ENCODE measurements around the gene TBCB. TPM values are rescaled to one million over a fixed set of nuclear protein-coding genes. Genes with fewer than 3 reads are reported as not detected.

Gene TBCB
- total RNA-seq, 1 donor from 2014 or later: 206 TPM

DNA sequence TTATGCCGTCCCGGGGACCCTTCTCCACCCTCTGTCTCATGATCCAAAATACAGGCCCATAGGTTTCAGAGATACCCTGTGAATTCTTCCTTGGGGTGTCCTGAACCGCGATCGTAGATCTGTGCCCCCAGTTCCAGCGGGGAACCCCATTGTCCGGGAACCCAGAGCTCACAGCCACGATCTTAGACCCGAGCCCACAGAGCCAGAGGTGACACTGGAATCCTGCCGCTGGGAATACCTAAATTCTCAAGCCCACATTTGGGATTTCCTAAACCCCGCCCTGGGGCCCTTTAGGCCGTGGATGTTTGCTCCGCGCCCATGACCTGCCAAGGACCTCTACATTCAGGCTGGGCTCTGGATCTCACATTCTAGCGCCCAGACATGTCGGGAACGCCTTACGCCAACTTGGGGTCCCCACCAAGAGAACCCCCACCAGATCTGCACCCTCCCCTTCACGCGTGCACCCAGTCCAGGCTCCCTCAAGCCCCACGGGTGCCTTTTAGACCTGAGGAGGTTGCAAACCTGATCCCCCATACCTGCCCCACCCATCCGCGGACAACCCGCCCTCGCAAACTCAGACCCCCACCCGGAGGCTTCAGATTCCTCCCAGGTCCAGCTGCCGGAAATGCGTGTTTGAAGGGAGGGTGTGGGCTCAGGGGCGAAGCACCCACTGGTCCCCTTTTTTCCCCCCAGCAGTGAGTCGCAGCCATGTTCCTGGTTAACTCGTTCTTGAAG lies 25.2 kb downstream of the TBCB start:
- peaks cover 15% of the 10 kb centered on the region for H3K27me3 Mint-ChIP-seq (ENCODE audit: unreplicated experiment)
- H3K4me1 Mint-ChIP-seq (ENCODE audit: unreplicated experiment): peaks cover 16% of the 10 kb centered on the region
- peak overlapping the region; percentile 99 for H3K4me3 Mint-ChIP-seq (ENCODE audit: unreplicated experiment)
- H3K27ac Mint-ChIP-seq (ENCODE audit: unreplicated experiment): peak overlapping the region; percentile 98
- peaks cover 28% of the 10 kb centered on the region for H3K36me3 Mint-ChIP-seq (ENCODE audit: low read depth, unreplicated experiment)
- no peaks in the 10 kb centered on the region for H3K9me3 Mint-ChIP-seq (ENCODE audit: unreplicated experiment)
- TF ChIP-seq, protein P1, sequence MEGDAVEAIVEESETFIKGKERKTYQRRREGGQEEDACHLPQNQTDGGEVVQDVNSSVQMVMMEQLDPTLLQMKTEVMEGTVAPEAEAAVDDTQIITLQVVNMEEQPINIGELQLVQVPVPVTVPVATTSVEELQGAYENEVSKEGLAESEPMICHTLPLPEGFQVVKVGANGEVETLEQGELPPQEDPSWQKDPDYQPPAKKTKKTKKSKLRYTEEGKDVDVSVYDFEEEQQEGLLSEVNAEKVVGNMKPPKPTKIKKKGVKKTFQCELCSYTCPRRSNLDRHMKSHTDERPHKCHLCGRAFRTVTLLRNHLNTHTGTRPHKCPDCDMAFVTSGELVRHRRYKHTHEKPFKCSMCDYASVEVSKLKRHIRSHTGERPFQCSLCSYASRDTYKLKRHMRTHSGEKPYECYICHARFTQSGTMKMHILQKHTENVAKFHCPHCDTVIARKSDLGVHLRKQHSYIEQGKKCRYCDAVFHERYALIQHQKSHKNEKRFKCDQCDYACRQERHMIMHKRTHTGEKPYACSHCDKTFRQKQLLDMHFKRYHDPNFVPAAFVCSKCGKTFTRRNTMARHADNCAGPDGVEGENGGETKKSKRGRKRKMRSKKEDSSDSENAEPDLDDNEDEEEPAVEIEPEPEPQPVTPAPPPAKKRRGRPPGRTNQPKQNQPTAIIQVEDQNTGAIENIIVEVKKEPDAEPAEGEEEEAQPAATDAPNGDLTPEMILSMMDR (IDR thresholded peaks at IDR 0.05; ENCODE audit: unreplicated experiment): no peak
- peak; percentile 39 for DNase-seq (ENCODE audit: low spot score)

DNA sequence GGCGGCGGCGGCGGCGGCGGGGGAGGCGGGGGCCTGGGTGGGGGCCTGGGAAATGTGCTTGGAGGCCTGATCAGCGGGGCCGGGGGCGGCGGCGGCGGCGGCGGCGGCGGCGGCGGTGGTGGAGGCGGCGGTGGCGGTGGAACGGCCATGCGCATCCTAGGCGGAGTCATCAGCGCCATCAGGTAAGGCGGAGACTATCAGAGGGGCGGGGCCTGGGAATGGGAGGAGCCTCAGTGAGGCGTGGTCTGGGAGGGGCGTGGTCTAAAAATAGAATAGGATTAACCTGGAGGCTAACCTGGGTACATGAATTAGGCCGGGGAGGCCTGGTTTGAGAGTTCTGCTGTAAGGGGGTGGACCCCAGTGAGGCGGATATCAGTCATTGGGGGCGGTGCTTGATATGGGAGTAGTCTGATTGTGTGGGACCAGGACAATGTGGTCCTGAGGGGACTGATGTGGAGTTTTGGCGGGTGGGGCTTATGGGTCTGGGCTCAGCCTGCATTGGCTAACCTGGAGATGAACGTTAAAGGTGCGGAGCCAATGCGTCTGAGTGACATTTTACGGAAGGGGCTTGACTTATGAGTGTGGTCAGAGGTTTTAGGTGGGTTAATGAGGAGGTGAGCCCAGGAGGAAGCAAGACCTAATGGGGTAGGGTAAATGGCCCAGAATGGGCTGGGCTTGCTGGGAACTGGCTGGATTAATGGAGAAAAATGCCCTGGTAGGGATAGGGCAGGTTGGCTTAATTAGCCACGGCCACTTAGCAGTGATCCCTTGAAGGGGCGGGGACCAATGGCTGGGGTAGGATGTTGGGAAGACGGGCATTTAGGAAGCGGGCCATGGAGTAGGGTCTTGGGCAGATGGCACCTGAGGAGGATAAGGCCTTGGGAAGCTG lies 26.0 kb downstream of the TBCB start:
- H3K4me3 Mint-ChIP-seq (ENCODE audit: unreplicated experiment): peak overlapping the region; percentile 99
- DNase-seq (ENCODE audit: low spot score): peak; percentile 85
- peaks cover 16% of the 10 kb centered on the region for H3K4me1 Mint-ChIP-seq (ENCODE audit: unreplicated experiment)
- TF ChIP-seq, protein P1 (IDR thresholded peaks at IDR 0.05; ENCODE audit: unreplicated experiment): no peak
- no peaks in the 10 kb centered on the region for H3K9me3 Mint-ChIP-seq (ENCODE audit: unreplicated experiment)
- H3K27ac Mint-ChIP-seq (ENCODE audit: unreplicated experiment): peak overlapping the region; percentile 87
- peaks cover 36% of the 10 kb centered on the region for H3K36me3 Mint-ChIP-seq (ENCODE audit: low read depth, unreplicated experiment)
- peaks cover 11% of the 10 kb centered on the region for H3K27me3 Mint-ChIP-seq (ENCODE audit: unreplicated experiment)

DNA sequence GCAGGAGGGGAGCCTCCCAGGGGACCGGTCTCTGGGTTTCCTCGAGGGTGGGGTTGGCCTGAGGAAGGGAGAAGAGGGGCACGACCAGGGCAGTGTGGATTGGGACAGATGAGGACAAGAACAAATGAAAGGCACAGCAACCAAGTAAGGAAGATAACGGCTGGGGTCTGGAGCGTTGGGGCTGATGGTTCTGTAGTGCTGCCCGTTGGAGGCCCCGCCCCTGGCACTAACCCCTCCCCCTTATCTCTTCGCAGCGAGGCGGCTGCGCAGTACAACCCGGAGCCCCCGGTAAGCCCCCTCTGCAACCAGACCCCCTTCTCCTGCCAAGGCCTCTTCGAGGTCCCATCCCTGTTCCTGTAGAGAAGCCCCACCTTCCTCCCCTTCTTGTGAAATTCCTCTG lies 26.8 kb downstream of the TBCB start:
- DNase-seq (ENCODE audit: low spot score): no peak
- Mint-ChIP-seq H3K27ac (ENCODE audit: unreplicated experiment) (peak overlapping the region; percentile 87), H3K9me3 (ENCODE audit: unreplicated experiment) (no peaks in the 10 kb centered on the region), H3K4me3 (ENCODE audit: unreplicated experiment) (peak overlapping the region; percentile 99), H3K36me3 (ENCODE audit: low read depth, unreplicated experiment) (peaks cover 44% of the 10 kb centered on the region), H3K4me1 (ENCODE audit: unreplicated experiment) (peaks cover 16% of the 10 kb centered on the region), H3K27me3 (ENCODE audit: unreplicated experiment) (peaks cover 10% of the 10 kb centered on the region)
- TF ChIP-seq, protein P1 (IDR thresholded peaks at IDR 0.05; ENCODE audit: unreplicated experiment): no peak

DNA sequence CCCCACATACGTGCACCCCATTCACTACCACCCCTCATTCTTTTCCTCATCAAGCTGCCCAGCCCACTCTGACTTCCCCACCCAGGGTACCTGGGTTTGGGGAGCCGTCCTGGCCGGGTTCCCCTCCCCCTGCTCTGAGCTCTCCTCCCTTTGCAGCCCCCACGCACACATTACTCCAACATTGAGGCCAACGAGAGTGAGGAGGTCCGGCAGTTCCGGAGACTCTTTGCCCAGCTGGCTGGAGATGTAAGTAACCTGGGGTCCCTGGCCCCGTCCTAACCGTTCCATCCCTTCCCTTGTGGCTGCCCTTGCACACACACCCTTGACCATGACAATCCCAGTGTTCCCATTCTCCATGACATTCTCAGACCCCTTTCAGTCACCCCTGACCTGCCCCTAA lies 27.2 kb downstream of the TBCB start:
- H3K27ac Mint-ChIP-seq (ENCODE audit: unreplicated experiment): no peak overlapping the region
- DNase-seq (ENCODE audit: low spot score): no peak
- H3K36me3 Mint-ChIP-seq (ENCODE audit: low read depth, unreplicated experiment): peaks cover 46% of the 10 kb centered on the region
- TF ChIP-seq, protein P1 (IDR thresholded peaks at IDR 0.05; ENCODE audit: unreplicated experiment): no peak
- peaks cover 14% of the 10 kb centered on the region for H3K27me3 Mint-ChIP-seq (ENCODE audit: unreplicated experiment)
- peaks cover 16% of the 10 kb centered on the region for H3K4me1 Mint-ChIP-seq (ENCODE audit: unreplicated experiment)
- H3K4me3 Mint-ChIP-seq (ENCODE audit: unreplicated experiment): peak overlapping the region; percentile 82
- no peaks in the 10 kb centered on the region for H3K9me3 Mint-ChIP-seq (ENCODE audit: unreplicated experiment)

Data from endothelial cell (in vitro differentiated cells).